B cell (primary cell): ENCODE data around the gene DFFB. TPM values are rescaled to one million over a fixed set of nuclear protein-coding genes. Genes with fewer than 3 reads are reported as not detected.

Experiments
- ATAC-seq: fragments of 200-7000 bp; cut with Tn5 transposase; one replicate; pipeline ENCODE4 v1.10.0; 2021; ENCODE audit warnings: low read depth, mild to moderate bottlenecking, moderate number of reproducible peaks, moderate library complexity
- CTCF ChIA-PET: fragments of 350-600 bp; sonication (Branson Sonifier 250); formaldehyde crosslinking; loops from one replicate; lab custom pipeline; 2021; ENCODE audit warnings: antibody characterized with exemption, inconsistent platforms; lab: Charles Lee
- POLR2A ChIA-PET: fragments of 350-600 bp; sonication (Branson Sonifier 250); formaldehyde crosslinking; loops from one replicate; lab custom pipeline; 2021; ENCODE audit warnings: antibody characterized with exemption; lab: Charles Lee
- DNase-seq: peaks from one replicate; pipeline ENCODE4 v3.0.0; 2013
- H2AFZ ChIP-seq: 2 replicates; pipeline ENCODE4 v1.6.1; 2012; ENCODE audit warnings: mild to moderate bottlenecking, low read depth, low read length; ENCODE audit not compliant: insufficient read depth, poor library complexity, severe bottlenecking
- H3K27ac ChIP-seq, 2 donors: 1 replicate in 1 of 2; 2 replicates in 1 of 2; pipeline ENCODE4 v1.5.1; 2012 to 2013; ENCODE audit warnings: low read length in 2 of 2, mild to moderate bottlenecking in 2 of 2, moderate library complexity in 1 of 2
- H3K27me3 ChIP-seq, 4 experiments: fragments of 200-600 bp in 1 of 4; sonication (generic) in 1 of 4; replicated peaks in 1 of 4; 1 replicate in 2 of 4; 2 replicates in 2 of 4; pipeline versions ENCODE4 v1.6.1 to v1.7.0; 2013 to 2016; ENCODE audit warnings: low read length in 3 of 4, mild to moderate bottlenecking in 2 of 4, mixed read lengths in 1 of 4, moderate library complexity in 1 of 4; ENCODE audit not compliant: insufficient read depth in 4 of 4, control insufficient read depth in 3 of 4; ENCODE audit errors: control extremely low read depth in 1 of 4
- H3K36me3 ChIP-seq, 2 experiments: replicated peaks in 1 of 2; 1 replicate in 1 of 2; 2 replicates in 1 of 2; pipeline versions ENCODE4 v1.6.1 to v1.7.1; 2013; ENCODE audit warnings: low read length in 1 of 2; ENCODE audit not compliant: insufficient read depth in 2 of 2, control insufficient read depth in 1 of 2; ENCODE audit errors: control extremely low read depth in 1 of 2, extremely low read depth in 1 of 2
- H3K4me1 ChIP-seq, 2 donors: fragments of 200-600 bp in 1 of 2; sonication (generic) in 1 of 2; 1 replicate in 1 of 2; 2 replicates in 1 of 2; pipeline versions ENCODE4 v1.5.1 to v1.6.1; 2013 to 2017; ENCODE audit warnings: low read length in 2 of 2; ENCODE audit not compliant: control insufficient read depth in 2 of 2, insufficient read depth in 2 of 2
- H3K4me2 ChIP-seq: replicated peaks from 2 replicates; pipeline ENCODE3; 2012; ENCODE audit warnings: mild to moderate bottlenecking, low read depth, low read length; ENCODE audit not compliant: poor library complexity, severe bottlenecking
- H3K4me3 ChIP-seq, 5 experiments: fragments of 200-600 bp in 1 of 5; sonication (generic) in 1 of 5; 1 replicate in 3 of 5; 2 replicates in 2 of 5; pipeline versions ENCODE4 v1.5.1 to v1.7.0; 2011 to 2016; ENCODE audit warnings: low read length in 4 of 5, mild to moderate bottlenecking in 4 of 5, low read depth in 2 of 5, control low read depth in 1 of 5, moderate library complexity in 1 of 5; ENCODE audit not compliant: insufficient read depth in 1 of 5; ENCODE audit errors: control extremely low read depth in 1 of 5, extremely low read depth in 1 of 5
- H3K79me2 ChIP-seq: fragments of 200-600 bp; sonication (generic); one replicate; pipeline ENCODE4 v1.6.0; 2016; ENCODE audit warnings: low read length; ENCODE audit not compliant: control insufficient read depth, insufficient read depth
- H3K9ac ChIP-seq: fragments of 200-600 bp; sonication (generic); 2 replicates; pipeline ENCODE4 v1.6.1; 2017; ENCODE audit warnings: mild to moderate bottlenecking, low read length, moderate library complexity
- H3K9me3 ChIP-seq, 3 donors: one replicate each; pipeline versions ENCODE4 v1.6.1 to v1.7.1; 2013; ENCODE audit warnings: low read length in 2 of 3; ENCODE audit not compliant: control insufficient read depth in 2 of 3, insufficient read depth in 1 of 3; ENCODE audit errors: control extremely low read depth in 1 of 3
- H4K20me1 ChIP-seq: 2 replicates; pipeline ENCODE4 v1.6.0; 2012; ENCODE audit warnings: mild to moderate bottlenecking, low read length; ENCODE audit not compliant: insufficient read depth, control insufficient read depth, poor library complexity, severe bottlenecking
- H3K27ac Mint-ChIP-seq: one replicate; pipeline ENCODE4 v1.8.0; 2021; ENCODE audit warnings: mixed read lengths
- H3K27me3 Mint-ChIP-seq: one replicate; pipeline ENCODE4 v1.8.0; 2021; ENCODE audit warnings: mixed read lengths
- H3K4me1 Mint-ChIP-seq: one replicate; pipeline ENCODE4 v1.8.0; 2021; ENCODE audit warnings: mixed read lengths
- H3K4me3 Mint-ChIP-seq: one replicate; pipeline ENCODE4 v1.8.0; 2021; ENCODE audit warnings: mixed read lengths
- H3K9me3 Mint-ChIP-seq: one replicate; pipeline ENCODE4 v1.8.0; 2022; ENCODE audit warnings: mixed read lengths; ENCODE audit not compliant: insufficient read depth
- EZH2 ChIP-seq: IDR thresholded peaks from 2 replicates; pipeline ENCODE4 v1.6.1; 2012; ENCODE audit warnings: borderline replicate concordance, low read depth, mild to moderate bottlenecking, moderate library complexity, low read length; ENCODE audit not compliant: insufficient read depth, poor library complexity, severe bottlenecking
- WGBS: methylation state at CpG from one replicate; pipeline ENCODE4 v1.1.5; 2013; ENCODE audit warnings: missing lambda C conversion rate; ENCODE audit not compliant: insufficient coverage; 5-methylcytosine and 5-hydroxymethylcytosine counted together
- intact Hi-C: fragments of 100-400 bp; cut with micrococcal nuclease; formaldehyde crosslinking; loops from one replicate; pipeline ENCODE4 v1.10.0; 2022
- polyA plus RNA-seq: library from polyadenylated mRNA; depleted of rRNA; stranded (reverse); fragments of >200 nt; gene quantifications from 2 replicates; pipeline ENCODE4 v1.2.3, GENCODE V29; 2012
- total RNA-seq, 2 donors: library from RNA; stranded (reverse); fragments of 120-200 nt in 1 of 2; gene quantifications; 1 replicate in 1 of 2; 2 replicates in 1 of 2; pipeline versions ENCODE4 v1.2.3 to v1.2.4, GENCODE V29; 2013 to 2022
- TF ChIP-seq, protein P1 (sequence below): fragments of 200-600 bp; IDR thresholded peaks from one replicate; pipeline ENCODE4 v1.8.0; 2022; ENCODE audit warnings: antibody characterized with exemption, mild to moderate bottlenecking

Gene DFFB
- total and polyA plus RNA-seq, 2 donors (not counting 1 experiment from before 2014, with no cell fraction given): 14.0 to 17.4 TPM

DNA sequence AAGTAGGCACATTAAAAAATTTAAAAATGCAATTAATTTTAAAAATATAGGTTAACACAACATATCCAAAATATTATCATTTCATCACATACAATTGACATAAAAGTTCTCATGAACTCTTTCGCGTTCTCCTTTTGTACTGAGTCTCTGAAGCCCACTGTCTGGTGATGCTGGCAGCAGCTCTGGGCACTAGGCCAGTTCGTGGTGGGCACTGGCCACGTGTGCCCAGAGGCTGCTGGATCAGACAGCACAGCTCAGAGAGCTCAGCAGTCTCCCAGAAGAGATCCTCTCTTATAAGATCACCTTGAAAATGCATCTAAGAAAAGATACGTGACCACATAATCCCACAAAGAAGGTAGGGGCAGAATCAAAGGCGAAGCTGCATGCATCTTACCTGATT, 10.2 kb upstream of the DFFB start:
- CTCF ChIA-PET: no interaction called here
- intact Hi-C loops: no loop called here
- no peak overlapping the region for H3K4me2 ChIP-seq
- H3K4me3 Mint-ChIP-seq: no peak overlapping the region
- no peaks in the 10 kb centered on the region for H3K27me3 Mint-ChIP-seq
- POLR2A ChIA-PET: no interaction called here
- H3K9ac ChIP-seq: no peak overlapping the region
- no peaks in the 10 kb centered on the region for H3K9me3 ChIP-seq
- H3K79me2 ChIP-seq: no peaks in the 10 kb centered on the region
- H3K9me3 Mint-ChIP-seq: no peaks in the 10 kb centered on the region
- H4K20me1 ChIP-seq: peaks cover under 1% of the 10 kb centered on the region
- H3K27ac Mint-ChIP-seq: no peak overlapping the region
- H3K27ac ChIP-seq: no peak overlapping the region
- 100% methylated on average over 3 of the region's 6 CpGs for WGBS
- H3K4me3 ChIP-seq: no peak overlapping the region
- DNase-seq (no peak), ATAC-seq (no peak)
- TF ChIP-seq EZH2: no peak
- TF ChIP-seq, protein P1, sequence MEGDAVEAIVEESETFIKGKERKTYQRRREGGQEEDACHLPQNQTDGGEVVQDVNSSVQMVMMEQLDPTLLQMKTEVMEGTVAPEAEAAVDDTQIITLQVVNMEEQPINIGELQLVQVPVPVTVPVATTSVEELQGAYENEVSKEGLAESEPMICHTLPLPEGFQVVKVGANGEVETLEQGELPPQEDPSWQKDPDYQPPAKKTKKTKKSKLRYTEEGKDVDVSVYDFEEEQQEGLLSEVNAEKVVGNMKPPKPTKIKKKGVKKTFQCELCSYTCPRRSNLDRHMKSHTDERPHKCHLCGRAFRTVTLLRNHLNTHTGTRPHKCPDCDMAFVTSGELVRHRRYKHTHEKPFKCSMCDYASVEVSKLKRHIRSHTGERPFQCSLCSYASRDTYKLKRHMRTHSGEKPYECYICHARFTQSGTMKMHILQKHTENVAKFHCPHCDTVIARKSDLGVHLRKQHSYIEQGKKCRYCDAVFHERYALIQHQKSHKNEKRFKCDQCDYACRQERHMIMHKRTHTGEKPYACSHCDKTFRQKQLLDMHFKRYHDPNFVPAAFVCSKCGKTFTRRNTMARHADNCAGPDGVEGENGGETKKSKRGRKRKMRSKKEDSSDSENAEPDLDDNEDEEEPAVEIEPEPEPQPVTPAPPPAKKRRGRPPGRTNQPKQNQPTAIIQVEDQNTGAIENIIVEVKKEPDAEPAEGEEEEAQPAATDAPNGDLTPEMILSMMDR: no peak
- peaks cover 10% of the 10 kb centered on the region for H3K4me1 Mint-ChIP-seq
- no peaks in the 10 kb centered on the region for H3K27me3 ChIP-seq
- no peaks in the 10 kb centered on the region for H3K4me1 ChIP-seq
- peaks cover 3 to 48% of the 10 kb centered on the region in 2 experiments for H3K36me3 ChIP-seq
- H2AFZ ChIP-seq: no peak overlapping the region

DNA sequence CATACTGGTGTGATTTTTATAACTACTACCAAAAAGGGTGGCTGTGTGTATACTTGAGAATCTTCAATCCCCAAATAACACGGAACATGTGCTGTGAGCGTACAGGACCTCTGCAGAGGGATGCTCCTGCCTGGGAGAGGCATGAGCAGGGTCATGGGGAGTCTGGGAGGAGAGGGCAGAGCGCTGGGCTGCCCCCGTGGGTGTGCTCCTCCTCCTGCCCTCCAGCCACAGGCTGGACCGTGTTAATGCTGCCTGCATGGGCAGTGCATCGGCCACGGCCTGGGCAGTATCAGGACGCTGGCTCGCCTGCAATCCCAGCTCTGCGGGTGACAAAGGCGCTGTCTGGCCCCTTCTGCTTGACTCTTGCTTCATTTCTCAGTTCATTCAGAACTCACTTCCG, 6.4 kb upstream of the DFFB start:
- no peaks in the 10 kb centered on the region for H3K27me3 ChIP-seq
- H2AFZ ChIP-seq: no peak overlapping the region
- intact Hi-C loops: loop anchor here (10.0 kb wide), 1 partner anchor 226 kb away; the partner anchor contains the start of gene TPRG1L
- no peak for ATAC-seq
- no peak overlapping the region for H3K4me3 ChIP-seq
- no peak overlapping the region for H3K9ac ChIP-seq
- CTCF ChIA-PET: no interaction called here
- no peak overlapping the region for H3K27ac ChIP-seq
- peaks cover 27% of the 10 kb centered on the region for H3K79me2 ChIP-seq
- no peak for DNase-seq
- peaks cover 33% of the 10 kb centered on the region for H4K20me1 ChIP-seq
- 88% methylated on average over 9 of the region's 12 CpGs for WGBS
- Mint-ChIP-seq H3K27ac (no peak overlapping the region), H3K4me3 (no peak overlapping the region), H3K9me3 (no peaks in the 10 kb centered on the region), H3K27me3 (no peaks in the 10 kb centered on the region), H3K4me1 (peaks cover 10% of the 10 kb centered on the region)
- H3K9me3 ChIP-seq: no peaks in the 10 kb centered on the region
- TF ChIP-seq, protein P1: no peak
- no peak for TF ChIP-seq EZH2
- no peak overlapping the region for H3K4me2 ChIP-seq
- H3K36me3 ChIP-seq: peaks cover 3 to 40% of the 10 kb centered on the region in 2 experiments
- POLR2A ChIA-PET: no interaction called here
- H3K4me1 ChIP-seq: peaks cover 3 to 6% of the 10 kb centered on the region in 2 donors
